SKM-1 (cell line): Measurements from ENCODE around the gene FOXP1.

Experiments used
- DNase-seq: peaks from one replicate; lab custom pipeline; 2025; ENCODE audit not compliant: unreplicated experiment; lab: John Stamatoyannopoulos, UW

The FOXP1 gene

GRCh38 chr3:71384837-71385716 lies 198.5 kb downstream of the FOXP1 start:
- no peak for DNase-seq

GRCh38 chr3:71384388-71384787 lies 199.1 kb downstream of the FOXP1 start:
- no peak for DNase-seq

GRCh38 chr3:71380096-71380495 lies 203.4 kb downstream of the FOXP1 start:
- DNase-seq, result no peak

GRCh38 chr3:71378509-71378908 lies 205.0 kb downstream of the FOXP1 start:
- no peak for DNase-seq

- DNase-seq, result no peak
These were observed 206.6 kb downstream of the FOXP1 start for GRCh38 chr3:71376911-71377310.

GRCh38 chr3:71376503-71376902 lies 207.0 kb downstream of the FOXP1 start:
- no peak for DNase-seq

- DNase-seq, result no peak
These were observed 208.9 kb downstream of the FOXP1 start for GRCh38 chr3:71374582-71374981.

GRCh38 chr3:71372911-71373637 lies 210.5 kb downstream of the FOXP1 start:
- no peak for DNase-seq

- no peak for DNase-seq
These were observed 211.2 kb downstream of the FOXP1 start for GRCh38 chr3:71372241-71372768.

- no peak for DNase-seq
These were observed 212.2 kb downstream of the FOXP1 start for GRCh38 chr3:71371282-71371681.

GRCh38 chr3:71370467-71370866 lies 213.1 kb downstream of the FOXP1 start:
- no peak for DNase-seq

GRCh38 chr3:71369701-71370391 lies 213.7 kb downstream of the FOXP1 start:
- no peak for DNase-seq

- DNase-seq, result no peak
These were observed 216.4 kb downstream of the FOXP1 start for GRCh38 chr3:71366988-71367604.

- no peak for DNase-seq
These were observed 222.1 kb downstream of the FOXP1 start for GRCh38 chr3:71361334-71361890.

GRCh38 chr3:71360764-71361163 lies 222.8 kb downstream of the FOXP1 start:
- no peak for DNase-seq

- no peak for DNase-seq
These were observed 223.3 kb downstream of the FOXP1 start for GRCh38 chr3:71360180-71360579.

GRCh38 chr3:71358243-71358642 lies 225.3 kb downstream of the FOXP1 start:
- no peak for DNase-seq

GRCh38 chr3:71356265-71356664 lies 227.3 kb downstream of the FOXP1 start:
- no peak for DNase-seq

- DNase-seq, result no peak
These were observed 227.7 kb downstream of the FOXP1 start for GRCh38 chr3:71355862-71356261.

- no peak for DNase-seq
These were observed 228.5 kb downstream of the FOXP1 start for GRCh38 chr3:71355037-71355436.
